Measurements from ENCODE around the gene SKIC8. TPM values are rescaled to one million over a fixed set of nuclear protein-coding genes. Genes with fewer than 3 reads are reported as not detected.
A peak's percentile ranks its signal among the peaks of the same experiment; 100 is the strongest.

SKIC8 gene
- total and polyA plus RNA-seq, 2 experiments from 2014 or later, result 61.5 to 113 TPM

DNA sequence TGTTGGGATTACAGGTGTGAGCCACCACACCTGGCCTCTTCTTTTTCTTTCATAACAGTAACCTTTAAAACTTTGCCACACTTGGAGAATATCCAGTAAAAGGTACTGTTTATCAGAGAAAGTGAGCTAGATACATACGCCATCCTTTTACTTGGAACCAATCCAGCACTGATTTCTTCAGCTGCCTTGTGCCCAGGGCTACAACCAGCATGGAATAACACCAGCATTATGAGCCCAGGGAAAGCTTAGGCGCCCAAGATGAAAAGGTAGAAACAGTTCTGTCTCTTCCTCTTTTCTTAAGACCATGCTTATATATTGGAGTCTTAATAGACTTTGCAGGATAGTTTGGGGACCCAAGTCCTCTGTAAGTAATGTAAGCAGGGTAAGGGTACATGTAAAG, 8.4 kb downstream of the SKIC8 start:
- Histone ChIP-seq H3K4me3 (no peak overlapping the region), H3K36me3 (peaks cover 29% of the 10 kb centered on the region), H3K4me1 (ENCODE audit: low read depth) (no peaks in the 10 kb centered on the region), H3K9me3 (ENCODE audit: low read depth) (no peaks in the 10 kb centered on the region), H3K27me3 (no peaks in the 10 kb centered on the region), H3K27ac (no peak overlapping the region)
- TF ChIP-seq, protein P1, sequence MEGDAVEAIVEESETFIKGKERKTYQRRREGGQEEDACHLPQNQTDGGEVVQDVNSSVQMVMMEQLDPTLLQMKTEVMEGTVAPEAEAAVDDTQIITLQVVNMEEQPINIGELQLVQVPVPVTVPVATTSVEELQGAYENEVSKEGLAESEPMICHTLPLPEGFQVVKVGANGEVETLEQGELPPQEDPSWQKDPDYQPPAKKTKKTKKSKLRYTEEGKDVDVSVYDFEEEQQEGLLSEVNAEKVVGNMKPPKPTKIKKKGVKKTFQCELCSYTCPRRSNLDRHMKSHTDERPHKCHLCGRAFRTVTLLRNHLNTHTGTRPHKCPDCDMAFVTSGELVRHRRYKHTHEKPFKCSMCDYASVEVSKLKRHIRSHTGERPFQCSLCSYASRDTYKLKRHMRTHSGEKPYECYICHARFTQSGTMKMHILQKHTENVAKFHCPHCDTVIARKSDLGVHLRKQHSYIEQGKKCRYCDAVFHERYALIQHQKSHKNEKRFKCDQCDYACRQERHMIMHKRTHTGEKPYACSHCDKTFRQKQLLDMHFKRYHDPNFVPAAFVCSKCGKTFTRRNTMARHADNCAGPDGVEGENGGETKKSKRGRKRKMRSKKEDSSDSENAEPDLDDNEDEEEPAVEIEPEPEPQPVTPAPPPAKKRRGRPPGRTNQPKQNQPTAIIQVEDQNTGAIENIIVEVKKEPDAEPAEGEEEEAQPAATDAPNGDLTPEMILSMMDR (IDR thresholded peaks at IDR 0.05; ENCODE audit: low read depth, low read length), result no peak
- no peak for DNase-seq (ENCODE audit: low read depth in 1 of 2, low spot score in 1 of 2)

DNA sequence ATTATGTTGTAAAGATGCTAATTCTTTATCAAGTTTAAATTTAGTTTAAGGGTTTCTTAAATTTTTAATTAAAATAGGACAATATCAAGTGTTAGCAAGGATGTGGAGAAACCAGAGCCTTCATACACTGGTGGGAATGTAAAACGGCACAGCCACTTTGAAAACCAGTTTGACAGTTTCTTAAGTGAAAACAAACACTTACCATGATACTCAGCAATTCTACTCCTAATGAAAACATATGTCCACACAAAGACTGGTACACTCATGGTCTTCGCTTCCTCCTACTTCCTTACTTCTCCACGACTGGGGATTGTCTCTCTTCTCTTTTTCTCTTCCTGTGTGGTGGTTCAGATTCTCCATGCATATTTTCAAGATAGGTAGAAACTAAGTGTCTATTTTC, 9.2 kb downstream of the SKIC8 start:
- no peak for DNase-seq (ENCODE audit: low read depth in 1 of 2, low spot score in 1 of 2)
- H3K4me3 ChIP-seq, result no peak overlapping the region
- H3K4me1 ChIP-seq (ENCODE audit: low read depth), result no peaks in the 10 kb centered on the region
- H3K27ac ChIP-seq, result no peak overlapping the region
- peaks cover 31% of the 10 kb centered on the region for H3K36me3 ChIP-seq
- H3K27me3 ChIP-seq, result no peaks in the 10 kb centered on the region
- H3K9me3 ChIP-seq (ENCODE audit: low read depth), result no peaks in the 10 kb centered on the region
- TF ChIP-seq, protein P1 (IDR thresholded peaks at IDR 0.05; ENCODE audit: low read depth, low read length), result no peak

DNA sequence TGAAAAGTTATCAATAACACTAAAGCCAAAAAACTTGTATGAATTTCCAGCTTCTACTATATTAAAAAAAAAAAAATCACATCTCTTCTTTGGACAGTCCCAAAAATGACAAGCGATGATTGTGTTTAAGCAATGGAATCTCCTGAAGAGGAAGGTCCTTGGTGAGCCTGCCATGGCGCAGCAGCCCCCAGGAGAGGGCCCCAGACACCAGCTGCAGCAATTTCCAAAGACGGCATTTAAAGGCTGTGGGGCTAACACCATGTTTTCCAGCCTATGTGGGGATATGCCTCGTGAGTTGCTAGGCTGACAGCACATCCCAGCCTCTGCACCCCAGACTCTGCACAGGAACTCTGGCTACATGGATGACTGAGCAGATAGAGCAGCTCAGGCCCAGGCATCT, 14.7 kb downstream of the SKIC8 start:
- no peaks in the 10 kb centered on the region for H3K27me3 ChIP-seq
- TF ChIP-seq, protein P1 (IDR thresholded peaks at IDR 0.05; ENCODE audit: low read depth, low read length), result peak; percentile 11
- DNase-seq (ENCODE audit: low read depth in 1 of 2, low spot score in 1 of 2), result no peak
- H3K36me3 ChIP-seq, result peaks cover 20% of the 10 kb centered on the region
- no peaks in the 10 kb centered on the region for H3K4me1 ChIP-seq (ENCODE audit: low read depth)
- no peak overlapping the region for H3K4me3 ChIP-seq
- no peaks in the 10 kb centered on the region for H3K9me3 ChIP-seq (ENCODE audit: low read depth)
- H3K27ac ChIP-seq, result no peak overlapping the region

- H3K4me1 ChIP-seq (ENCODE audit: low read depth), result no peaks in the 10 kb centered on the region
- no peak for DNase-seq (ENCODE audit: low read depth in 1 of 2, low spot score in 1 of 2)
- no peak overlapping the region for H3K4me3 ChIP-seq
- H3K9me3 ChIP-seq (ENCODE audit: low read depth), result no peaks in the 10 kb centered on the region
- no peak overlapping the region for H3K27ac ChIP-seq
- peaks cover 12% of the 10 kb centered on the region for H3K36me3 ChIP-seq
- H3K27me3 ChIP-seq, result no peaks in the 10 kb centered on the region
- TF ChIP-seq, protein P1 (IDR thresholded peaks at IDR 0.05; ENCODE audit: low read depth, low read length), result no peak
Observed at GRCh38 chr15:78282324-78282723, 17.1 kb downstream of the SKIC8 start.

DNA sequence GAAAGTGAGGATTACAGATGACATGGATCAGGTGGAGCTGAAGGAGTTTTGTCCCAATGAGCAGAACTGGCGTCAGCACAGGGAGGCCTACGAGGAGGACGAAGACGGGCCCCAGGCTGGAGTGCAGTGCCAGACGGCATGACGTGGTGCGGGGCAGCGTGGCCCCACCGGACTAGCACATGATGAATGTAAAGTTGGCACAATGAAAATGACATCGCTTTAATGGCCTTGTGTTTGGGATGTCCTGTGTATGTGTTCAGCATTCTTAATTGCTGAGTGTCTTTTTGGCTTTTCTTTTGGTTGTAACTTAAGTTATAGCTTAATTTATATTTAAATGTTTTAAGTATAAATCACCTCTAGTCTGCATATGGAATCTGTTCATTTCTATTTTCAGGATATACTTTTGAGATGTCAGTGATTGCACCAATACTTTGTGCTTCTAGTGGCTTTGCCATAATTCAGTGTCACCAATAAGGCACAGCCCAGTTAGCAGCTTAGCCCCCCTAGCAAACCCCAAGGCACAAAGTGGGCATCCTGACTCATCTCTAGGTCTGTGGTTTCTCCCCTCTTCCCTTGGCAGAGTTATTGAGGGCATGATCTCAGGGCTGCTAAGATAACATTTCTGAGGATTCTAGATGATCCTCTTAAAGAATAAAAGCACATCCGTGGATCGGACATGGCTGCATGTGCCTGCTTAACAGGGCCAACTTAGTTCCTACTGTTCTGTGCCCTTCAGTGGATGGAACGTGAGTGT, 18.9 kb downstream of the SKIC8 start:
- Histone ChIP-seq H3K27ac (no peak overlapping the region), H3K27me3 (no peaks in the 10 kb centered on the region), H3K4me1 (ENCODE audit: low read depth) (no peaks in the 10 kb centered on the region), H3K9me3 (ENCODE audit: low read depth) (no peaks in the 10 kb centered on the region), H3K4me3 (no peak overlapping the region), H3K36me3 (peaks cover 3% of the 10 kb centered on the region)
- DNase-seq (ENCODE audit: low read depth in 1 of 2, low spot score in 1 of 2), result no peak
- TF ChIP-seq, protein P1 (IDR thresholded peaks at IDR 0.05; ENCODE audit: low read depth, low read length), result no peak
